CD4-positive, CD25-positive, alpha-beta regulatory T cell (primary cell): Measurements from ENCODE around the gene NIBAN1. TPM values are rescaled to one million over a fixed set of nuclear protein-coding genes. Genes with fewer than 3 reads are reported as not detected.
"Not testable (repeated sequence)": the region's sequence is repeated elsewhere in the genome, so short reads cannot be mapped to it uniquely, and the experiment has no call there.

Experiments
- ATAC-seq, 2 donors: fragments of 150-1000 bp; cut with Tn5 transposase; one replicate each; pipeline ENCODE4 v1.10.0; 2021; ENCODE audit warnings: low read depth in 2 of 2, moderate number of reproducible peaks in 2 of 2, moderate library complexity in 1 of 2
- DNase-seq, 3 donors: peaks; one replicate each; pipeline versions ENCODE4 v3.0.0 to v3.0.0-alpha.2; 2012 to 2022; ENCODE audit warnings: mixed read lengths in 1 of 3
- H3K27ac ChIP-seq: one replicate; pipeline ENCODE4 v1.7.0; 2013; ENCODE audit warnings: mild to moderate bottlenecking, low read length; ENCODE audit not compliant: insufficient read depth, poor library complexity, severe bottlenecking
- H3K27me3 ChIP-seq: one replicate; pipeline ENCODE4 v1.7.0; 2013; ENCODE audit warnings: low read length; ENCODE audit not compliant: control insufficient read depth, insufficient read depth
- H3K36me3 ChIP-seq: one replicate; pipeline ENCODE4 v1.7.0; 2013; ENCODE audit warnings: mild to moderate bottlenecking, low read length, moderate library complexity; ENCODE audit not compliant: control insufficient read depth, insufficient read depth
- H3K4me1 ChIP-seq: 2 replicates; pipeline ENCODE4 v1.7.0; 2013; ENCODE audit warnings: mild to moderate bottlenecking, low read length; ENCODE audit not compliant: insufficient read depth, control insufficient read depth, poor library complexity, severe bottlenecking
- H3K4me3 ChIP-seq: one replicate; pipeline ENCODE4 v1.7.0; 2013; ENCODE audit warnings: low read depth, mild to moderate bottlenecking, low read length, moderate library complexity
- H3K9me3 ChIP-seq, 2 experiments: 1 replicate in 1 of 2; 2 replicates in 1 of 2; pipeline ENCODE4 v1.7.0; 2013; ENCODE audit warnings: low read length in 2 of 2, mild to moderate bottlenecking in 1 of 2, moderate library complexity in 1 of 2; ENCODE audit not compliant: control insufficient read depth in 2 of 2
- H3K27ac Mint-ChIP-seq, 3 donors: one replicate each; pipeline ENCODE4 v1.8.0; 2020 to 2022; ENCODE audit warnings: mild to moderate bottlenecking in 3 of 3, mixed read lengths in 3 of 3, moderate library complexity in 2 of 3
- H3K27me3 Mint-ChIP-seq: one replicate; pipeline ENCODE4 v1.8.0; 2022; ENCODE audit warnings: mild to moderate bottlenecking, mixed read lengths
- H3K36me3 Mint-ChIP-seq: one replicate; pipeline ENCODE4 v1.8.0; 2020; ENCODE audit warnings: mixed read lengths
- H3K4me1 Mint-ChIP-seq, 4 donors: one replicate each; pipeline ENCODE4 v1.8.0; 2020 to 2022; ENCODE audit warnings: mixed read lengths in 4 of 4, mild to moderate bottlenecking in 1 of 4
- H3K4me3 Mint-ChIP-seq, 4 donors: one replicate each; pipeline ENCODE4 v1.8.0; 2020 to 2022; ENCODE audit warnings: mild to moderate bottlenecking in 4 of 4, mixed read lengths in 4 of 4, moderate library complexity in 3 of 4
- H3K9me3 Mint-ChIP-seq, 7 donors: one replicate each; pipeline ENCODE4 v1.8.0; 2020 to 2022; ENCODE audit warnings: mixed read lengths in 7 of 7, mild to moderate bottlenecking in 3 of 7, moderate library complexity in 2 of 7
- polyA plus RNA-seq, 4 donors: library from polyadenylated mRNA; unstranded; fragments of 300-500 nt; fragmentation: Illumina TruSeq; gene quantifications; one replicate each; pipeline ENCODE4 v1.2.3, GENCODE V29; 2021
- total RNA-seq: library from RNA; stranded (reverse); gene quantifications from one replicate; pipeline ENCODE4 v1.2.3, GENCODE V29; 2022

NIBAN1 gene
- total and polyA plus RNA-seq, 5 donors from 2014 or later, result 37.3 to 141 (median 57.9) TPM

DNA sequence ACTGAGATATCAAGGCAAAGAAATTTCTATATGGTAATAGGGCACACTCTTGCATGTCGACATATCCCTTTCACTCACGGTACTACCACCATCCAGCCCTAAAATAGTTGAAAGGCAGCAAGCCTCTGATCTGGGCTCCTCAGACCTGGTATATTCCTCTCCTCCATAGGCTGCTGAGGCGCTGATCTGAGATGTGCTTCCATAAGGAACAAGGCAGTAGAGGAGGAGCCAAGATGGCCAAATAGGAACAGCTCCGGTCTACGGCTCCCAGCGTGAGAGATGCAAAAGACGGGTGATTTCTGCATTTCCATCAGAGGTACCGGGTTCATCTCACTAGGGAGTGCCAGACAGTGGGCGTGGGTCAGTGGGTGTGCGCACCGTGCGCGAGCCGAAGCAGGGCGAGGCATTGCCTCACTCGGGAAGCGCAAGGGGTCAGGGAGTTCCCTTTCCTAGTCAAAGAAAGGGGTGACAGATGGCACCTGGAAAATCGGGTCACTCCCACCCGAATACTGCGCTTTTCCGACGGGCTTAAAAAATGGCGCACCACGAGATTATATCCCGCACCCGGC, 27.1 kb upstream of the NIBAN1 start:
- H3K4me3 ChIP-seq, H3K27ac ChIP-seq, H3K27ac Mint-ChIP-seq, H3K9me3 ChIP-seq, H3K4me1 ChIP-seq, H3K4me3 Mint-ChIP-seq, H3K4me1 Mint-ChIP-seq, H3K36me3 ChIP-seq, H3K36me3 Mint-ChIP-seq, H3K9me3 Mint-ChIP-seq, ATAC-seq, DNase-seq, H3K27me3 ChIP-seq: not testable (repeated sequence)
- peaks cover 10% of the 10 kb centered on the region for H3K27me3 Mint-ChIP-seq

DNA sequence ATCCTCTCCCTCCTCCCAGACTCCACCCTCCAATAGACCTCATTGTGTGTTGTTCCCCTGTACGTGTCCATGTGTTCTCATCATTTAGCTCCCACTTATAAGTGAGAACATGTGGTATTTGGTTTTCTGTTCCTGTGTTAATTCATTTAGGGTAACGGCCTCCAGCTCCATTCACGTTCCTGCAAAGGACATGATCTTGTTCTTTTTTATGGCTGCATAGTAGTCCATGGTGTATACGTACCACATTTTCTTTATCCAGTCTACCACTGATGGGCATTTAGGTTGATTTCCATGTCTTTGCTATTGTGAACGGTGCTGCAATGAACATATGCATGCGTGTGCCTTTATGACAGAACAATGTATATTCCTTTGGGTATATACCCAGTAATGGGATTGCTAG, 25.7 kb upstream of the NIBAN1 start:
- H3K36me3 Mint-ChIP-seq, result not testable (repeated sequence)

DNA sequence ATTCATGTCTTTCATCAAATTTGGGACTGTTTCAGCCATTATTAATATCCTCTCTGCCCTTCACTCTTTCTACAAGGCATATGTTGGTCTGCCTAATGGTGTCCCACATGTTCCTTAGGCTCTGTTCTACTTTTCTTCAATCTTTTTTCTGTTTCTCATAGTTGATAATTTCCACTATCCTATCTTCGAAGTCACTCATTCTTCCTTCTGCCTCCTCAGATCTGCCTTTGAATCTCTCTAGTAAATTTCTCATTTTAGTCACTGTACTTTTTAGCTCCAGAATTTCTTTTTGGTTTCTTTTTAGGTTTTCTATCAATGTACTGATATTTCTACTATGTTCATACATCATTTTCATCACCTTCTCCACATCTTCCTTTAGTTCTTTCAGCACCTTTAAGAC, 20.0 kb upstream of the NIBAN1 start:
- H3K27ac Mint-ChIP-seq, result no peak overlapping the region
- no peak for ATAC-seq
- peaks cover 5 to 7% of the 10 kb centered on the region in 2 experiments for H3K9me3 ChIP-seq
- peaks cover 5% of the 10 kb centered on the region for H3K27me3 ChIP-seq
- H3K36me3 ChIP-seq, result no peaks in the 10 kb centered on the region
- no peak for DNase-seq
- H3K4me1 ChIP-seq, result no peaks in the 10 kb centered on the region
- H3K4me3 ChIP-seq, result no peak overlapping the region
- peaks cover 2 to 13% (median 7%) of the 10 kb centered on the region in 7 donors for H3K9me3 Mint-ChIP-seq
- no peaks in the 10 kb centered on the region for H3K36me3 Mint-ChIP-seq
- no peak overlapping the region for H3K27ac ChIP-seq
- peaks cover 44% of the 10 kb centered on the region for H3K27me3 Mint-ChIP-seq
- H3K4me3 Mint-ChIP-seq, result no peak overlapping the region
- peaks cover 0 to 3% (median 0%) of the 10 kb centered on the region in 4 donors for H3K4me1 Mint-ChIP-seq

More for the DNA sequence above, 25.7 kb upstream of the NIBAN1 start:
- H3K27ac ChIP-seq, DNase-seq, H3K4me1 ChIP-seq, H3K4me3 ChIP-seq, ATAC-seq, H3K9me3 Mint-ChIP-seq, H3K4me1 Mint-ChIP-seq, H3K9me3 ChIP-seq, H3K36me3 ChIP-seq, H3K27ac Mint-ChIP-seq, H3K27me3 ChIP-seq, H3K4me3 Mint-ChIP-seq: not testable (repeated sequence)
- peaks cover 19% of the 10 kb centered on the region for H3K27me3 Mint-ChIP-seq

DNA sequence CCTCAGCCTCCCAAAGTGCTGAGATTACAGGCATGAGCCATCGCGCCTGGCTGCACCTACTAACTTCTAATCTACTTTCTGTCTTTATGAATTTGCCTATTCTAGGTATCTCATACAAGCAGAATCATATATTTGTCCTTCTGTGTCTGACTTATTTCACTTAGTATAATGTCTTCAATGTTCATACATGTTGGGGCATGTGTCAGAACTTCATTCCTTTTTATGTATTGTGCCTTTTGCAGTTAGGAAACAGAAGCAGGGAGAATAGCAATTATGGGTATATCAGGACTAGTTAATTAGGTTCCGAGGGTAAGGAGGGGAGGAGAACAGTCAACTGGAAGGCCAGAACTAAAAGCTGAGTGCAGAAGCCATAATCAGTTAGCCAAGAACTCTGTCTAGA, 18.0 kb upstream of the NIBAN1 start:
- peaks cover 44% of the 10 kb centered on the region for H3K27me3 Mint-ChIP-seq
- H3K9me3 Mint-ChIP-seq, result peaks cover 2 to 13% (median 6%) of the 10 kb centered on the region in 7 donors
- peaks cover 5 to 7% of the 10 kb centered on the region in 2 experiments for H3K9me3 ChIP-seq
- no peak overlapping the region for H3K27ac Mint-ChIP-seq
- no peak overlapping the region for H3K27ac ChIP-seq
- H3K36me3 Mint-ChIP-seq, result no peaks in the 10 kb centered on the region
- DNase-seq (no peak), ATAC-seq (no peak)
- H3K4me1 ChIP-seq, result no peaks in the 10 kb centered on the region
- no peak overlapping the region for H3K4me3 ChIP-seq
- no peak overlapping the region for H3K4me3 Mint-ChIP-seq
- H3K27me3 ChIP-seq, result peaks cover 5% of the 10 kb centered on the region
- H3K4me1 Mint-ChIP-seq, result no peaks in the 10 kb centered on the region
- no peaks in the 10 kb centered on the region for H3K36me3 ChIP-seq

DNA sequence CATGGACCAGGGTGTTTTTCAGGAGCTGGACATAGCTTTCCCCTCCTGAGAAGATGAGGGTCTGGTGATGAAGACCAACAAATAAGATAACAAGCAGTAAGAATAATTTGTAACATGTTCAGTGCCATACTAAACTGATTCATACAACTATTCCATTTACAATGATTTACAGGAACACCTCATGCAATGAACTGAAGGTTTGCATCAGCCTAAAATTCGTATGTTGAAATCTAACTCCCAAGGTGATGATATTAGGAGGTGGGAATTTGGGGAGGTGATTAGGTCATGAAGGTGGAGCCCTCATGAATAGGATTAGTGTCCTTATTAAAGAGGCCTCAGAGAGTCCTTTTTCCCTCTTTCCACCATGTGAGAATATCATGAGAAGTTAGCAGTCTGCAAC, 15.9 kb upstream of the NIBAN1 start:
- no peak overlapping the region for H3K27ac Mint-ChIP-seq

DNA sequence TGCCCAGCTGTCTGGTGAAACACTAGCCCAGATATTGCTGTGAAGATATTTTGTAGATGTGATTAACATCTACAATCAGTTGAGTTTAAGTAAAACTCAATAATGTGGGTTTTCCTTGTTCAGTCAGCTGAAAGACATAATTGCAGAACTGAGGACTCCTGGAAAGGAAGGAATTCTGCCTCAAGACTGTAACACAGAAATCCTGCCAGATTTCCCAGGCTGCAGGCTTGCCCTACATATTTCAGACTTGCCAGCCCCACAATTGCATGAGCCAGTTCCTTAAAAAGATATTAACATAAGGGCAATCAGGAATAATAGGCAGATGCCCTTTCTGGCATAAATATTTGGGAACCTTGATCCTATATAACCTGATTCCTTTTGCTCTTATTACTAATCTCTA, 14.2 kb upstream of the NIBAN1 start:
- Mint-ChIP-seq H3K4me3 (no peak overlapping the region), H3K4me1 (no peaks in the 10 kb centered on the region), H3K27me3 (peaks cover 28% of the 10 kb centered on the region), H3K9me3 (peaks cover 0 to 2% (median 0%) of the 10 kb centered on the region in 7 donors), H3K27ac (no peak overlapping the region), H3K36me3 (no peaks in the 10 kb centered on the region)
- DNase-seq, result no peak
- Histone ChIP-seq H3K27ac (no peak overlapping the region), H3K27me3 (peaks cover 3% of the 10 kb centered on the region), H3K36me3 (no peaks in the 10 kb centered on the region), H3K4me1 (no peaks in the 10 kb centered on the region), H3K9me3 (no peaks in the 10 kb centered on the region), H3K4me3 (no peak overlapping the region)
- ATAC-seq, result no peak

More for the DNA sequence above, 15.9 kb upstream of the NIBAN1 start:
- Histone ChIP-seq H3K9me3 (peaks cover 5 to 7% of the 10 kb centered on the region in 2 experiments), H3K36me3 (no peaks in the 10 kb centered on the region), H3K4me1 (no peaks in the 10 kb centered on the region), H3K27me3 (peaks cover 8% of the 10 kb centered on the region), H3K27ac (no peak overlapping the region), H3K4me3 (no peak overlapping the region)
- DNase-seq (no peak), ATAC-seq (no peak)
- Mint-ChIP-seq H3K4me1 (no peaks in the 10 kb centered on the region), H3K4me3 (no peak overlapping the region), H3K9me3 (peaks cover 2 to 10% (median 6%) of the 10 kb centered on the region in 7 donors), H3K36me3 (no peaks in the 10 kb centered on the region), H3K27me3 (peaks cover 40% of the 10 kb centered on the region)

DNA sequence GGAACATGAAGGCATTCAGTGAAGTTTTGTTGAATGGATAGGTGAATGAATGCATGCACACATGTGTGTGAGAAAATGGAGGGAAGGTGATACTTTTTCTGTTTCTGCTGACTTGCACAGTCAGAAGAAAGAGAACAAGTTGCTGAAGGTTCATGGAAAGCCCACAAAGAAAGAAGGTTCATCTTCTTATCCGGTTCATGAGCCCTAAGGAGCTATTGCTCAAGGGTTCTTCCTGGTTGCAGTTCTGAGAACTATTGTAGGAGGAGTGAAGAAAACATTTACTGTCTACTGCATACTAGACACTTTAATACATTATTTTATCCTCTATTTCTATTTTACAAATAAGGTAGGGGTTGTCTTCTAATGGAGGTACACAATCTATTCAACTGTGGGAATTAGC, 13.4 kb upstream of the NIBAN1 start:
- no peak for ATAC-seq
- Histone ChIP-seq H3K4me1 (no peaks in the 10 kb centered on the region), H3K36me3 (no peaks in the 10 kb centered on the region), H3K27me3 (peaks cover 3% of the 10 kb centered on the region), H3K27ac (no peak overlapping the region), H3K4me3 (no peak overlapping the region), H3K9me3 (no peaks in the 10 kb centered on the region)
- H3K27ac Mint-ChIP-seq, result no peak overlapping the region
- H3K4me1 Mint-ChIP-seq, result no peaks in the 10 kb centered on the region
- peaks cover 0 to 1% (median 0%) of the 10 kb centered on the region in 7 donors for H3K9me3 Mint-ChIP-seq
- no peak overlapping the region for H3K4me3 Mint-ChIP-seq
- H3K27me3 Mint-ChIP-seq, result peaks cover 24% of the 10 kb centered on the region
- DNase-seq, result no peak
- H3K36me3 Mint-ChIP-seq, result no peaks in the 10 kb centered on the region

DNA sequence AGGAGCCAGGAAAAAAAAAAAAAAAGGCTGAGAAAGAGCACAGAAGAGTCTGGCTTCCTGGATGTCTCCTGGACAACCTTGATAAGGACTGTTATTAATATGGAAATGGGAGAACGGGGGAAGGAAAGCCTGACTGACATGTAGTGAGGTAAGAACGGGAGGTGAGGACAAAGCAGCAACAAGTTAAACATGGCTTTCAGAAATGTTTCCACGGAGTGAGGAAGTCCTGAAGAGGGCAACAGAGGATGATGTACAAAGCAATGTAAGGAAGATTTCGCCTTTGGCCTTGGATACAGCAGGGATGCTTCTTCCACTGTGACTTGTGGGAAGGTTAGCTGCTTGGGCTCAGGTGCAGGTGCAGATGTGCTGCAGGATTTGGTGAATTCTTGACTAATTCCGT, 11.9 kb upstream of the NIBAN1 start:
- no peak overlapping the region for H3K4me3 ChIP-seq
- peaks cover 3 to 7% (median 5%) of the 10 kb centered on the region in 4 donors for H3K4me1 Mint-ChIP-seq
- peaks cover 27% of the 10 kb centered on the region for H3K27me3 Mint-ChIP-seq
- H3K36me3 Mint-ChIP-seq, result no peaks in the 10 kb centered on the region
- H3K4me3 Mint-ChIP-seq, result no peak overlapping the region
- H3K27ac ChIP-seq, result no peak overlapping the region
- H3K9me3 ChIP-seq, result no peaks in the 10 kb centered on the region
- peaks cover 6% of the 10 kb centered on the region for H3K4me1 ChIP-seq
- H3K36me3 ChIP-seq, result no peaks in the 10 kb centered on the region
- peak overlapping the region in 1 of 3 donors; percentile 10 for H3K27ac Mint-ChIP-seq
- ATAC-seq (no peak), DNase-seq (peak in 1 of 3 donors; percentile 13)
- peaks cover 3% of the 10 kb centered on the region for H3K27me3 ChIP-seq
- peaks cover 0 to 1% (median 0%) of the 10 kb centered on the region in 7 donors for H3K9me3 Mint-ChIP-seq
